HG02763 (cell line): ENCODE measurements around the gene TXNDC11.

Experiments
- ATAC-seq: cut with Tn5 transposase; IDR thresholded peaks from one replicate; pipeline ENCODE4 v1.9.1; 2021; ENCODE audit warnings: mild to moderate bottlenecking, moderate library complexity; ENCODE audit not compliant: unreplicated experiment

Gene TXNDC11

GRCh38 chr16:11691771-11692170 is 50.9 kb downstream of the TXNDC11 start:
- ATAC-seq, result no peak

DNA sequence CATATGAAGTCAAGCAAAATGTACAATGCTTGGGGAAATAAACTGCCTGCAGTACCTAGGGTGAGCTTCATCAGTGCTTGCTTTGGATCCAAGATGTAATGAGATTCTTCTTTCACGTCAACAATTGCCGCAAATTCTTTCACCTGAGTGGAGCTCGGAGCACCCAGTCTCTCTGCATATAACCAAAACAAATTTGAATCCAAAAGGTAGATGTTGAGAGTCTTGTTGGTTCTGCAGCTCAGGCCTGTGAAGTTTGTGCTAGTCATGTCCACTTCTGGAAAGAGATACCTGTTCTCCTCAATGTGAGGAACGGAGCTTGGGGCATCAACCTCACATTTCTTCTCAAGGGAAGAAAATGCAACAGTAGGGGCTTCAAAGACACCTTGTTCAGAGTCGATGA is 51.4 kb downstream of the TXNDC11 start:
- no peak for ATAC-seq

GRCh38 chr16:11689031-11689840 is 53.4 kb downstream of the TXNDC11 start:
- peak; percentile 79 for ATAC-seq

GRCh38 chr16:11688520-11688886 is 54.2 kb downstream of the TXNDC11 start:
- ATAC-seq, result no peak

DNA sequence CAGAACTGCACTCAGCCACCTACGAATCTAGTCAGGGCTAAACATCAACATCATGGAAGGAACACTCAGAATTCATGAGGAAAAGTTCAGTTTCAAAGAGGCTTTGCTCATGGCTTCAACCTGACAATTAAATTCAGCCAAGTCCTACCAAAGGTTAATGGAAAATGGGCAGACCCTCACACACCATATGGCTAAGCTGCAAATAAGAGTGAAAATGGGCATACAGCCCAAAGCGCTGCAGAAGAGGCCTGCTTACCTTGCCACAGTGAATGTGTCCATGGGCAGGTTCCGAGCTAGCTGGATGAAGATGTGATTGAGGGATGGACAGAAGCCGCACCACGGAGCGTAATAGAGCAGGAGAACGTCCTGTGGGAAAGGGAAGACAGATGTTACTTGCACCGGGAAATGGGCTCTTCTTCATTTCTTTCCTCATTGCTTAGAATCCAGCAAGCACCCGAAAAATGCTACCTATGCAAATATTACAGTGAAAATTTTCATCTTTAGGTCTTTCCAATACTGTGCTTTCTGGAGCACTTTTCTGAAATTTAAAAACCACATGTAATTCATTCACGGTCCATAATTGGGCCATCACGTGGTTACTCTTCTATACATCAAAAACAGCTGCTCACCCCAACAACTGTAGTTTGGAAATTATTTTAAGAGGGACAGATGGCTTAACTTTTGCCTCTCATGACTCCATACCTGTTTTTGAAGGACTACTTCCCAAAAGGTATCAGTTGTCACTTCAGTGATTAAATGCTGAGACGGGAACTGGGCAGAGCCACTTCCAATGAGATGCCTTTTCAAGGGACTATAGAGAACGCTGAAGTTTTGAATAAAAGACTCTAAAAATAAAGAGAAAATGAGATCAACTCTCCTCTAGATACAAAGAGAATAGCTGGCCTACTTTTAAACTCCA is 54.8 kb downstream of the TXNDC11 start:
- no peak for ATAC-seq

GRCh38 chr16:11686713-11687380 is 55.8 kb downstream of the TXNDC11 start:
- no peak for ATAC-seq

- no peak for ATAC-seq
Measured at GRCh38 chr16:11685844-11686618, 56.6 kb downstream of the TXNDC11 start.

GRCh38 chr16:11684231-11685025 is 58.2 kb downstream of the TXNDC11 start:
- no peak for ATAC-seq

DNA sequence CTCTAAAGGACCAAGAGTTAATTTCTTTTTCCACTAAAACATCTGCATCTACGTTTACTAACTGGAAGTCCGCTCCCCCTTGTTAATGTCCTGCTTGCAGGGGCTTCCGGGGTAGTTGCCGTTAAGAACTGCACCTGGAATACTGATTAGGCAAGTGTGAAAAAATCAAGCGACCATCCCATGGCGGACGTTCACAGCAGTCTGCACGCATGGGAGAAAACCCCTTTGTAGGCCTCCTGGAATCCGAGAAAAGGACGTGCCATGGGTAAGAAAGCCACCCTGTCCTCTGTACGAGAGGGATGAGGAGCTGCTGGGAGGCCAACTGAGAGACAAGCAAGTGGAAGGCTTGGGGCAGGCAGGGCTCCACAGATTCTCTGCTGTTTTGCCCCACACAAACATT is 59.5 kb downstream of the TXNDC11 start:
- no peak for ATAC-seq

DNA sequence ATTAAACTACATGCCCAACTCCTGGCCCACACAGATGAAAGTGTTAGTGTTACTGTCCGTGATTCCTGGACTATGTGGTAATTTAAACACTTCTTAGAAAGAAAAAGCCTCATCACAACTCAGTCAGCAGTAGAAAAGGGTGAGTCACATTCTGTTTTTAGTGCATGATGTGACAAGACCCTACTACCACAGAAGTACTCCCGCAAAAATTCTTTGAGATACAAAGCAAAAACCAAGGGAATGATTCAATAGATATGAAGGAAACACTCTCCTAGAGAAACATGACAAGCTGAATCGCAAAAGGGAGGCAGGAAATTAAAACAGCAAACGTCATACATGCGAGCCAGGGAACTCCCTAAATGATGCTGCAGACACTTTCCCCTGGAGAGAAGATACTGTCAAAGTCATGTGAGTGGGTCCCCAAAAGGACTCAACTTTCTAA is 60.0 kb downstream of the TXNDC11 start:
- no peak for ATAC-seq

DNA sequence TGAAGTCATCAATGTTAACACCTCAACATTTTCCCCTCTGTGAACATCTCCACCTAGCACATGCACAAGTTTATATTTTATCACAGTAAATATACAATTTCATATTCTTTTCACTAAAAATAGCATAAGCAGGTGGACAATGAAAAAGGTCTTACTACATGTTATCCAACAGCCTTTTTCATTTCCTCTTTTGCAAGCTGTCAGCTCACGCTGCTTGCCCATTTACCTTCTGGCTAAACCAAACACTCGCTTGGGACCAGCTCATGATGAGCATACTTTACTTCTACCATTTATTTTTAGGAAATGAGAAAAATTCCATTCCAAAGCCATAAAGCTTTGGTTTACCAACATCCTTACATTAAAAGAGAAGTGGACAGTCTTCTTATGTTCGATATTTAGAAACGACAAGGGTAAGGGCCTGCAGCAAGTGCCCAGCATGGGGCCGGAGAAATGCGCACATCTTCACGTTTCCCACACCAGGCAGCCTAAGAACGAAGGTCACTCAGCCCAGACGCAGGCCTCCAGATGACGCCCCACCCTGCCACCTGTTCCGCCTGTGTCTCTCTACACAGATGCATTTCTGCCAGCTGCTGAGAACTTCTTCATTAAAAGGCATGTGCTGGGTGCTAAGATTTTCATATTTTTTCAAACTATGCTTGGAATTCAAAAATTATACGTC is 60.5 kb downstream of the TXNDC11 start:
- peak; percentile 38 for ATAC-seq

GRCh38 chr16:11681556-11681955 is 61.1 kb downstream of the TXNDC11 start:
- ATAC-seq, result peak; percentile 9

- ATAC-seq, result no peak
Measured at GRCh38 chr16:11679941-11680911, 62.4 kb downstream of the TXNDC11 start.

DNA sequence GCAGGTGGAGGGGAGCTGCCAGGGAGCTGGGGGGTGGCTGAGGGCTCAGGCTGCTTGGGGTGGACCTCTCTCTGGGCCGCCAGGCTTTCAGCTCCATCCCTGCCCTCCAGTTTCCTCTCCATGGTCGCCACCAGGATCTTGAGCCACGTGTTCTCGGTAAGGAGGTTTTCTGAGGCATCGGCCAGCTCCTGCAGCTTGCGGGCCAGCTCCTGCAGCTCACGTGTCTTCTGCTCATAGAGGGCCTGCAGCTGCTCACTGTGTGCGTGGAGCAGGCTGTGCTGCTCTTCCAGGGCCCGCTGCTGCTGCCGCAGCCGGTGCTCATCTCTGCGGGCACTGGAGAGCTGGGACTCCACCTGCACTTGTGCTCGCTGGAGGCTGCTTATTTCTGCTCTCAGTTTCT is 63.4 kb downstream of the TXNDC11 start:
- ATAC-seq, result no peak

DNA sequence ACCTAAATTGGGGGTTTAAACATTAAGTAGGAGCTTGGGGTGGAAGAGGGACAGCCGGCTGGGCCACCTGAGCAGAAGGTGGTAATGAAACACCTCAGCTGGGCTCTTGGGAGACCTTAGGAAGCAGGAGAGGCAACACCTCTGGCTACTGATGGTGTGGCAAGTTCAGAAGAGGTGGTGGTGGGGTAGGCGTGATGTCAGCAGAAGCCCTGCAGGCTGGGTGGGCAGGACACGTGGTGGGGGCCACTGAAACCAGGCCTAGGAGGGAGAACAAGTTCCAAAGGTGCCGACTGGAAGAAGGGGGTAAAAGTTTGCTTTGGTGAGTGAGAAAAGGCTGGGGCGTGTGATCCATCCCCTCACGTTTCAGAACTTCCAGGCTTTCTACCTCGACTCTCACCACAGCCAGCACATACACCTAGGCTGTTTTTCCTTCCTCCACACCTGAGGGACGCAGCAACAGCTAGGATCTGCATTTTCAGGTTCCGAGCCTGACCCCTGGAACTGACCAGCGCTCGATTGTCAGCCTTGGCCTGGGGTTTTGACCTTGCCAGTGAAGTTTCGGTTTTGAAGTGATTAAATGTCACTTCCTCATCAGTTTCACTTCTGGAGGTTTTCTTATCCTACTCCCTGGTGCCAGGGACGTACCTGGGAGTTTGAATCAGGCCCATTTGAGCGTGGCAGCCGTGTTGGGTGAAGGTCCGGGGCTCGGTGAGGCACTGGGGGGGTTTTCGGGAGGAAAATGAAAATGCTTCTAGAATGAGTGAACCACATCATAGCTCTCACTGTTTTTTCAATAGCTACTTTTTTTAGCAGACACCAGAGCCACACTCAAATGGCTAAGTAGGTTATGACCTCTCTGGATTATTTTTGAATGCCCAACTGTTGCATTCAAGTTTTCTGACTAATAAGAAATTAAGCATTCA is 64.4 kb downstream of the TXNDC11 start:
- no peak for ATAC-seq

DNA sequence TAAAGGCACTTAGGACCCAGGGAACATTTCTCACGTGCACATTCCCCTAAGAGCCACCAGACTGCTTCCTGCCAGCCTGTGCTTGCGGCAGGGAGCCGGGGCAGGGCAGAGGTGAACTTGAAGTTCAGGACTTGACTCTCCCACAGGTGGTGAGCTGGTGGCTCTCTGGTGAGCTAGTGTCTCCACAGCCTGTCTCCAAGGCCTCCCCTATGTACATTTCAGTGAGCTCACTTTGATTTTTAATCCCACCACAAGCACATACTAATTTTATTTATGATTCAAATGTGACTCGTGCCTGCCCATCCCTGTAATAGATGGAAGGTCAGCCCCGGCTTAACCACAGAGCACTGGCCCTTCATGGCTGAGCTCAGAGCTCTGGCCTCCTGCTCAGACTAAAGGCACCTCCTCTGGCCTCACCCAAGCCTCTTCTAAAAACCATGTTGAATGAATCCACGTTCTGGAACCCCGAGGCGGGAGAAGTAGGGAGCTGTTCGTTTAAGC is 65.2 kb downstream of the TXNDC11 start:
- no peak for ATAC-seq

- ATAC-seq, result no peak
Measured at GRCh38 chr16:11676799-11677198, 65.9 kb downstream of the TXNDC11 start.
